HEK293 (cell line): ENCODE data around the gene MYLK.

ENCODE experiments used
- TCF7L2 ChIP-seq: IDR thresholded peaks from 2 replicates; pipeline ENCODE4 v1.6.1; 2011; ENCODE audit warnings: low read depth, mild to moderate bottlenecking, inconsistent platforms, low read length, moderate library complexity, borderline replicate concordance
- TF ChIP-seq, protein P1 (sequence below): fragments of 450-650 bp; formaldehyde crosslinking; IDR thresholded peaks from 2 replicates; pipeline ENCODE4 v1.5.1; 2016; ENCODE audit warnings: missing biosample characterization, missing genetic modification characterization

DNA sequence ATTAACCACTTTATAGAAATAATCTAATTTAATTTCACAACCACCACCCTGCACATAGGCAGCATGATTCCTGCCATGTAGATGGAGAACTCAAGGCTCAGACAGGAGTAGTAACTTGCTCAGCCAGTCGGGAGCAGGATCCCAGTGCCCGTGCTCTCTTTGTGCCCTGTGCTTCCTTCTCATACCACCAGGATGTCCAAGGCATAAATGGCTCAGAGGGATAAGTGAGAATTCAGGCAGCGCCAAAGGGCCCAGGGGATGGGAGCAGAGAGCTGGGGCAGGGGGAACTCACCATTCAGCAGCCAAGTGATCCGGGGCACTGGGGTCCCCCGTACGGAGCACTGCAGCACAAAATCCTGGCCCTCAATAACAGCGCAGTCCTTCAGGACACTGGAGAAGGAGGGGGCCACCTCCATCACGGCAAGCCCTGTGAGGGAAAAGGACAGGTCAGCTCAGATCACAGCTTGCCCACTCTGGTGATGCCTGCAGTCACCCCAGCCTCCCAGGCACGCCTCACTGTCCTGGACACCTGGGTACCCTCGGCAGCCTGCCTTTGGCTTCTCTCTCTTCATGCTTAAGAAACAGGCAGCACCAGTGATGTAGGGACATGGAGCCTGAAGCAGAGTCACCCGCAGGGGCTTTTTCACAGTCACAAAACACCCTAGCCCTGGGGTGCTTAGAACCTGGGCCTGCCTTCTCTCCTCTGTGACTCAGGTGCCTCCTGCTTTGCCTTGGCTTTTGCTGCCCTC is 158.3 kb downstream of the MYLK start:
- TF ChIP-seq, protein P1, sequence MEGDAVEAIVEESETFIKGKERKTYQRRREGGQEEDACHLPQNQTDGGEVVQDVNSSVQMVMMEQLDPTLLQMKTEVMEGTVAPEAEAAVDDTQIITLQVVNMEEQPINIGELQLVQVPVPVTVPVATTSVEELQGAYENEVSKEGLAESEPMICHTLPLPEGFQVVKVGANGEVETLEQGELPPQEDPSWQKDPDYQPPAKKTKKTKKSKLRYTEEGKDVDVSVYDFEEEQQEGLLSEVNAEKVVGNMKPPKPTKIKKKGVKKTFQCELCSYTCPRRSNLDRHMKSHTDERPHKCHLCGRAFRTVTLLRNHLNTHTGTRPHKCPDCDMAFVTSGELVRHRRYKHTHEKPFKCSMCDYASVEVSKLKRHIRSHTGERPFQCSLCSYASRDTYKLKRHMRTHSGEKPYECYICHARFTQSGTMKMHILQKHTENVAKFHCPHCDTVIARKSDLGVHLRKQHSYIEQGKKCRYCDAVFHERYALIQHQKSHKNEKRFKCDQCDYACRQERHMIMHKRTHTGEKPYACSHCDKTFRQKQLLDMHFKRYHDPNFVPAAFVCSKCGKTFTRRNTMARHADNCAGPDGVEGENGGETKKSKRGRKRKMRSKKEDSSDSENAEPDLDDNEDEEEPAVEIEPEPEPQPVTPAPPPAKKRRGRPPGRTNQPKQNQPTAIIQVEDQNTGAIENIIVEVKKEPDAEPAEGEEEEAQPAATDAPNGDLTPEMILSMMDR (tag by site-specific recombination): no peak
- no peak for TF ChIP-seq TCF7L2
